H1 (cell line): Measurements from ENCODE around the gene ART4. TPM values are rescaled to one million over a fixed set of nuclear protein-coding genes. Genes with fewer than 3 reads are reported as not detected.

Source experiments
- CTCF ChIA-PET: fragments of 300-600 bp; sonication (Branson Sonifier 250); formaldehyde crosslinking; loops from one replicate; lab custom pipeline; 2021; ENCODE audit not compliant: partially characterized antibody; lab: Charles Lee
- POLR2A ChIA-PET: fragments of 300-600 bp; sonication (Branson Sonifier 250); formaldehyde crosslinking; loops from one replicate; lab custom pipeline; 2021; ENCODE audit warnings: inconsistent platforms; ENCODE audit not compliant: partially characterized antibody; lab: Charles Lee
- DNase-seq, 2 experiments: peaks; one replicate each; pipeline versions ENCODE4 v3.0.0 to v3.0.0-alpha.2; 2010 to 2022; ENCODE audit warnings: low spot score in 2 of 2, low read depth in 1 of 2, mixed read lengths in 1 of 2
- FAIRE-seq: peaks from 2 replicates; lab custom pipeline; 2011; peaks lifted over from hg19 to GRCh38; lab: Jason Lieb, UNC
- H2AFZ ChIP-seq: 2 replicates; pipeline ENCODE4 v1.8.1; 2012; ENCODE audit warnings: low read length, inconsistent platforms
- H2AK5ac ChIP-seq: 2 replicates; pipeline ENCODE4 v1.6.1; 2013; ENCODE audit warnings: low read depth, low read length
- H2BK120ac ChIP-seq: replicated peaks from 2 replicates; pipeline ENCODE3; 2013; ENCODE audit warnings: low read depth, low read length, inconsistent platforms
- H2BK12ac ChIP-seq: 2 replicates; pipeline ENCODE4 v1.6.1; 2013; ENCODE audit warnings: low read depth, low read length
- H2BK15ac ChIP-seq: 2 replicates; pipeline ENCODE4 v1.6.1; 2013; ENCODE audit warnings: low read length
- H2BK20ac ChIP-seq: 2 replicates; pipeline ENCODE4 v1.6.1; 2013; ENCODE audit warnings: low read length
- H2BK5ac ChIP-seq: 2 replicates; pipeline ENCODE4 v1.6.1; 2013; ENCODE audit warnings: low read depth, low read length
- H3K14ac ChIP-seq: 2 replicates; pipeline ENCODE4 v1.6.1; 2013; ENCODE audit warnings: inconsistent platforms; ENCODE audit not compliant: insufficient read length
- H3K18ac ChIP-seq: 2 replicates; pipeline ENCODE4 v1.6.1; 2013; ENCODE audit warnings: low read length; ENCODE audit errors: extremely low read depth
- H3K23ac ChIP-seq: 2 replicates; pipeline ENCODE4 v1.6.1; 2013; ENCODE audit warnings: inconsistent platforms; ENCODE audit not compliant: insufficient read length
- H3K23me2 ChIP-seq: 2 replicates; pipeline ENCODE4 v1.6.1; 2013; ENCODE audit warnings: low read depth, low read length
- H3K27ac ChIP-seq: 2 replicates; pipeline ENCODE4 v1.6.1; 2011; ENCODE audit warnings: low read depth, low read length, inconsistent platforms
- H3K27me3 ChIP-seq, 4 experiments: replicated peaks in 1 of 4; 1 replicate in 1 of 4; 2 replicates in 3 of 4; pipeline versions ENCODE4 v1.6.1 to v1.8.1; 2011 to 2013; ENCODE audit warnings: low read length in 3 of 4, mild to moderate bottlenecking in 3 of 4, inconsistent platforms in 2 of 4, mixed read lengths in 2 of 4, moderate library complexity in 1 of 4; ENCODE audit not compliant: control insufficient read depth in 3 of 4, insufficient read depth in 3 of 4; ENCODE audit errors: extremely low read depth in 1 of 4
- H3K36me3 ChIP-seq, 4 experiments: 2 replicates each; pipeline versions ENCODE4 v1.6.1 to v1.8.1; 2011 to 2013; ENCODE audit warnings: mild to moderate bottlenecking in 4 of 4, low read length in 3 of 4, moderate library complexity in 2 of 4, control low read depth in 1 of 4, inconsistent platforms in 1 of 4; ENCODE audit not compliant: insufficient read depth in 4 of 4, control insufficient read depth in 2 of 4
- H3K4ac ChIP-seq: replicated peaks from 2 replicates; pipeline ENCODE3; 2013; ENCODE audit warnings: low read length, low read depth, mixed read lengths, inconsistent platforms; ENCODE audit not compliant: insufficient read length
- H3K4me1 ChIP-seq, 4 experiments: replicated peaks in 1 of 4; 1 replicate in 1 of 4; 2 replicates in 3 of 4; pipeline versions ENCODE4 v1.6.1 to v1.8.1; 2011 to 2013; ENCODE audit warnings: low read length in 3 of 4, inconsistent platforms in 2 of 4, mixed read lengths in 1 of 4; ENCODE audit not compliant: insufficient read depth in 4 of 4, control insufficient read depth in 3 of 4
- H3K4me2 ChIP-seq, 2 experiments: 2 replicates each; pipeline versions ENCODE4 v1.6.1 to v1.8.1; 2011 to 2013; ENCODE audit warnings: low read depth in 2 of 2, low read length in 2 of 2, control low read depth in 1 of 2, inconsistent platforms in 1 of 2, mild to moderate bottlenecking in 1 of 2; ENCODE audit not compliant: insufficient read depth in 1 of 2
- H3K4me3 ChIP-seq, 4 experiments: fragments of 200-600, 300-600 bp in 1 of 4; sonication (generic), shearing (Covaris generic), sonication (Bioruptor Twin) in 1 of 4; 2 replicates each; pipeline versions ENCODE4 v1.5.1 to v1.8.1; 2011 to 2016; ENCODE audit warnings: low read length in 4 of 4, low read depth in 3 of 4, control low read depth in 2 of 4, inconsistent platforms in 2 of 4, mild to moderate bottlenecking in 2 of 4, mixed read lengths in 1 of 4, moderate library complexity in 1 of 4; ENCODE audit not compliant: insufficient read depth in 2 of 4; ENCODE audit errors: extremely low read depth in 1 of 4
- H3K56ac ChIP-seq: replicated peaks from 2 replicates; pipeline ENCODE3; 2013; ENCODE audit warnings: low read depth, mild to moderate bottlenecking, mixed read lengths, low read length, inconsistent platforms; ENCODE audit not compliant: insufficient read length
- H3K79me1 ChIP-seq: 2 replicates; pipeline ENCODE4 v1.6.1; 2013; ENCODE audit warnings: low read depth, low read length, control low read depth
- H3K79me2 ChIP-seq, 2 experiments: 2 replicates each; pipeline versions ENCODE4 v1.6.1 to v1.8.1; 2012 to 2013; ENCODE audit warnings: low read length in 2 of 2, mild to moderate bottlenecking in 2 of 2, inconsistent platforms in 1 of 2; ENCODE audit not compliant: insufficient read depth in 2 of 2, control insufficient read depth in 1 of 2
- H3K9ac ChIP-seq, 4 experiments: replicated peaks in 1 of 4; 1 replicate in 1 of 4; 2 replicates in 3 of 4; pipeline versions ENCODE4 v1.6.1 to v1.8.1; 2011 to 2013; ENCODE audit warnings: low read depth in 3 of 4, low read length in 3 of 4, control low read depth in 2 of 4, mild to moderate bottlenecking in 2 of 4, moderate library complexity in 2 of 4, inconsistent platforms in 1 of 4; ENCODE audit errors: extremely low read depth in 1 of 4
- H3K9me3 ChIP-seq, 2 experiments: 2 replicates each; pipeline versions ENCODE4 v1.6.1 to v1.8.1; 2012 to 2013; ENCODE audit warnings: mild to moderate bottlenecking in 2 of 2, moderate library complexity in 2 of 2, control low read depth in 1 of 2, inconsistent platforms in 1 of 2, low read depth in 1 of 2, low read length in 1 of 2, mixed read lengths in 1 of 2; ENCODE audit not compliant: insufficient read depth in 2 of 2
- H4K20me1 ChIP-seq, 2 experiments: replicated peaks in 1 of 2; 2 replicates each; pipeline versions ENCODE3 to v1.8.1; 2011 to 2013; ENCODE audit warnings: inconsistent platforms in 2 of 2, low read length in 2 of 2, mild to moderate bottlenecking in 1 of 2; ENCODE audit not compliant: insufficient read depth in 2 of 2, control insufficient read depth in 1 of 2
- H4K5ac ChIP-seq: 2 replicates; pipeline ENCODE4 v1.6.1; 2013; ENCODE audit warnings: low read length, low read depth, mixed read lengths, inconsistent platforms; ENCODE audit not compliant: insufficient read length
- H4K8ac ChIP-seq: 2 replicates; pipeline ENCODE4 v1.8.0; 2013; ENCODE audit warnings: mild to moderate bottlenecking, moderate library complexity, low read length, inconsistent platforms; ENCODE audit not compliant: insufficient read depth; ENCODE audit errors: extremely low read depth
- H4K91ac ChIP-seq: replicated peaks from 2 replicates; pipeline ENCODE3; 2013; ENCODE audit warnings: low read length, mixed read lengths, inconsistent platforms; ENCODE audit not compliant: insufficient read length
- CBX5 ChIP-seq: fragments of 300-800, 300-1000 bp; sonication (generic); IDR thresholded peaks from 2 replicates; pipeline ENCODE4 v1.7.1; 2016; ENCODE audit warnings: antibody characterized with exemption, low read length, low read depth
- CBX8 ChIP-seq: fragments of 300-800, 300-1000 bp; sonication (generic); IDR thresholded peaks from 2 replicates; pipeline ENCODE4 v1.7.1; 2016; ENCODE audit warnings: low read depth, low read length, borderline replicate concordance
- CREB1 ChIP-seq: IDR thresholded peaks from 2 replicates; pipeline ENCODE4 v1.6.1; 2012; ENCODE audit warnings: inconsistent platforms
- HDAC6 ChIP-seq: IDR thresholded peaks from one replicate; pipeline ENCODE4 v1.7.1; 2012; ENCODE audit warnings: low read depth, mild to moderate bottlenecking, inconsistent platforms, low read length, moderate library complexity
- KDM5A ChIP-seq: fragments of 200-600 bp; IDR thresholded peaks from 2 replicates; pipeline ENCODE4 v1.7.1; 2012; ENCODE audit warnings: mild to moderate bottlenecking, low read length, inconsistent platforms, mixed read lengths
- NANOG ChIP-seq: IDR thresholded peaks from 2 replicates; pipeline ENCODE4 v1.6.1; 2011; ENCODE audit warnings: low read length, low read depth, mild to moderate bottlenecking, inconsistent platforms; ENCODE audit not compliant: insufficient read depth, poor library complexity, severe bottlenecking
- POLR2A ChIP-seq, 2 experiments: IDR thresholded peaks; 1 replicate in 1 of 2; 2 replicates in 1 of 2; pipeline ENCODE4 v1.6.1; 2011; ENCODE audit warnings: low read depth in 2 of 2, low read length in 2 of 2, mild to moderate bottlenecking in 2 of 2; ENCODE audit errors: control extremely low read depth in 1 of 2
- SIRT6 ChIP-seq: IDR thresholded peaks from one replicate; pipeline ENCODE4 v1.7.1; 2012; ENCODE audit warnings: low read length, inconsistent platforms
- TAF1 ChIP-seq: IDR thresholded peaks from 2 replicates; pipeline ENCODE4 v1.6.1; 2011; ENCODE audit warnings: mild to moderate bottlenecking, low read depth, low read length
- TBP ChIP-seq: IDR thresholded peaks from 2 replicates; pipeline ENCODE4 v1.6.1; 2011; ENCODE audit warnings: low read depth, low read length, improper control_type of control experiment
- YY1 ChIP-seq: IDR thresholded peaks from 2 replicates; pipeline ENCODE4 v1.6.1; 2011; ENCODE audit warnings: low read depth, mild to moderate bottlenecking, low read length
- WGBS, 2 experiments: shearing (Covaris generic) in 1 of 2; methylation state at CpG; one replicate each; pipeline versions ENCODE4 v1.1.6 to v1.1.7; 2013 to 2015; ENCODE audit warnings: low lambda C conversion rate in 2 of 2, mixed read lengths in 2 of 2, inconsistent platforms in 1 of 2, low coverage in 1 of 2, missing lambda C conversion rate in 1 of 2; ENCODE audit not compliant: insufficient replicate concordance in 2 of 2, insufficient coverage in 1 of 2, insufficient read length in 1 of 2; ENCODE audit errors: extremely low coverage in 1 of 2, missing lambda C conversion rate in 1 of 2; 5-methylcytosine and 5-hydroxymethylcytosine counted together
- polyA plus RNA-seq, 7 experiments: library from polyadenylated mRNA; depleted of rRNA in 3 of 7; stranded (reverse) in 5 of 7; unstranded in 2 of 7; fragments of >200 nt in 5 of 7; fragments of 200-250 nt in 2 of 7; gene quantifications; 1 replicate in 5 of 7; 2 replicates in 1 of 7; 4 replicates in 1 of 7; pipeline versions ENCODE4 v1.2.1 to v1.2.3, GENCODE V29; 2011 to 2013; ENCODE audit warnings: missing spikeins in 2 of 7, mixed read lengths in 2 of 7
- total RNA-seq: library from RNA; stranded (reverse); fragmentation: NEBNext Ultra II Directional; extraction: Animal tissue kit (Norgen Biotek cat#: 25700); gene quantifications from 2 replicates; pipeline ENCODE4 v1.2.1, GENCODE V29; 2021

The ART4 gene
- total and polyA plus RNA-seq, 2 of the 8 experiments (the other 6 are each of a cell fraction or from before 2014, with no cell fraction given): not detected

GRCh38 chr12:14811486-14811885 lies 31.8 kb downstream of the ART4 start:
- ChIA-PET CTCF (interaction anchor here (0.7 to 5.2 kb wide), 23 partner anchors 9 to 712 kb away, joined by 3 to 35 read pairs (median 4); partner anchors contain the start of genes ART4 and RERG), POLR2A (interaction anchor here (0.9 to 1.0 kb wide), 2 partner anchors 36 to 41 kb away, joined by 3 to 4 read pairs; a partner anchor contains a TSS)
- H3K4me2 ChIP-seq: no peak overlapping the region
- DNase-seq (no peak), FAIRE-seq (peak; percentile 36)
- no peak overlapping the region for H2BK5ac ChIP-seq
- H3K36me3 ChIP-seq: no peaks in the 10 kb centered on the region
- 96% methylated on average over 2 of the region's 2 CpGs; no CpG with 5 or more reads in 1 of the 2 experiments for WGBS, 2 experiments
- H3K79me1 ChIP-seq: no peaks in the 10 kb centered on the region
- H3K4me3 ChIP-seq: no peak overlapping the region
- no peak overlapping the region for H2BK12ac ChIP-seq
- no peak overlapping the region for H2BK15ac ChIP-seq
- no peak overlapping the region for H3K23ac ChIP-seq
- H2AK5ac ChIP-seq: no peak overlapping the region
- H3K14ac ChIP-seq: no peak overlapping the region
- H3K4me1 ChIP-seq: no peaks in the 10 kb centered on the region
- no peak overlapping the region for H4K5ac ChIP-seq
- no peaks in the 10 kb centered on the region for H3K23me2 ChIP-seq
- no peak overlapping the region for H3K9ac ChIP-seq
- no peak overlapping the region for H2BK20ac ChIP-seq
- H2AFZ ChIP-seq: no peak overlapping the region
- no peak overlapping the region for H4K8ac ChIP-seq
- no peak overlapping the region for H3K27ac ChIP-seq
- TF ChIP-seq HDAC6: no peak
- TF ChIP-seq CBX8: no peak
- TF ChIP-seq CBX5: no peak
- TF ChIP-seq POLR2A (IDR thresholded peaks at IDR 0.05; ENCODE audit: control extremely low read depth in 1 of 2, low read depth in 2 of 2, low read length in 2 of 2): no peak
- TF ChIP-seq TAF1: no peak
- no peak for TF ChIP-seq YY1
- no peak for TF ChIP-seq TBP
- TF ChIP-seq CREB1: no peak
- no peak for TF ChIP-seq KDM5A
- no peak for TF ChIP-seq NANOG
- no peak for TF ChIP-seq SIRT6
- no peak overlapping the region for H2BK120ac ChIP-seq
- H3K56ac ChIP-seq: no peak overlapping the region
- no peak overlapping the region for H3K4ac ChIP-seq
- H4K20me1 ChIP-seq: no peaks in the 10 kb centered on the region
- H4K91ac ChIP-seq: no peak overlapping the region
- H3K79me2 ChIP-seq: no peaks in the 10 kb centered on the region
- no peaks in the 10 kb centered on the region for H3K27me3 ChIP-seq
- no peaks in the 10 kb centered on the region for H3K9me3 ChIP-seq
- H3K18ac ChIP-seq: no peak overlapping the region
